Loucy (cell line): ENCODE measurements around the gene AFAP1L1.

ENCODE experiments used
- EZH2phosphoT487 ChIP-seq: fragments of 200-600 bp; IDR thresholded peaks from 2 replicates; pipeline ENCODE4 v1.6.1; 2018; ENCODE audit warnings: antibody characterized with exemption, mild to moderate bottlenecking, moderate library complexity, borderline replicate concordance
- TF ChIP-seq, protein P1 (sequence below): fragments of 200-600 bp; sonication (generic); conservative IDR thresholded peaks from 2 replicates; pipeline ENCODE4 v1.5.1; 2014; ENCODE audit warnings: mild to moderate bottlenecking, antibody characterized with exemption, low read length

GRCh38 chr5:149378241-149378820 is 106.7 kb downstream of the AFAP1L1 start:
- TF ChIP-seq, protein P1, sequence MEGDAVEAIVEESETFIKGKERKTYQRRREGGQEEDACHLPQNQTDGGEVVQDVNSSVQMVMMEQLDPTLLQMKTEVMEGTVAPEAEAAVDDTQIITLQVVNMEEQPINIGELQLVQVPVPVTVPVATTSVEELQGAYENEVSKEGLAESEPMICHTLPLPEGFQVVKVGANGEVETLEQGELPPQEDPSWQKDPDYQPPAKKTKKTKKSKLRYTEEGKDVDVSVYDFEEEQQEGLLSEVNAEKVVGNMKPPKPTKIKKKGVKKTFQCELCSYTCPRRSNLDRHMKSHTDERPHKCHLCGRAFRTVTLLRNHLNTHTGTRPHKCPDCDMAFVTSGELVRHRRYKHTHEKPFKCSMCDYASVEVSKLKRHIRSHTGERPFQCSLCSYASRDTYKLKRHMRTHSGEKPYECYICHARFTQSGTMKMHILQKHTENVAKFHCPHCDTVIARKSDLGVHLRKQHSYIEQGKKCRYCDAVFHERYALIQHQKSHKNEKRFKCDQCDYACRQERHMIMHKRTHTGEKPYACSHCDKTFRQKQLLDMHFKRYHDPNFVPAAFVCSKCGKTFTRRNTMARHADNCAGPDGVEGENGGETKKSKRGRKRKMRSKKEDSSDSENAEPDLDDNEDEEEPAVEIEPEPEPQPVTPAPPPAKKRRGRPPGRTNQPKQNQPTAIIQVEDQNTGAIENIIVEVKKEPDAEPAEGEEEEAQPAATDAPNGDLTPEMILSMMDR, result no peak
- TF ChIP-seq EZH2phosphoT487, result no peak
